IPS-11a (cell line): ENCODE data around the gene IGSF1.
"Not testable (repeated sequence)": the region's sequence is repeated elsewhere in the genome, so short reads cannot be mapped to it uniquely, and the experiment has no call there.

Experiments
- H3K4me3 ChIP-seq: one replicate; pipeline ENCODE4 v1.5.1; 2013; ENCODE audit warnings: low read depth, low read length, control low read depth

Gene IGSF1

DNA sequence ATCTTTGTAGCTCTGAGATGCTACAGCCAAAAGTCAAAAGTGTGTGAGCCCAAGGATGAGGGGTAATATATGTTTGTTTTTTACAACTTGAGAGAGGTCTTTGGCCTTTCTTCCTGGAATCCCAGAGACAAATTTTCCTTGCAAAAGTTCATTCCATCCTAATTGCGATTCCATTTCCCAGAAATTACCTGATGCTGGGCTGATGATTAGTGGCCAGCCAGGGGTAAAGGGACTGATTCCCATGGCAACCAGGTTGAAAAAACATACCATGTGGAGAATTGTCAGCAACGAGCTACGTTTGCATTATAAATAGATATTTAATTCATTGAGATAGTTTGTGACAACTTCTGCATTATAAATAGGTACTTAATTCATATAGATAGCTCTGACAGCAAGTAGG is 17.8 kb downstream of the IGSF1 start:
- H3K4me3 ChIP-seq, result no peak overlapping the region

- H3K4me3 ChIP-seq, result no peak overlapping the region
Measured at GRCh38 chrX:131270080-131270479, 19.0 kb downstream of the IGSF1 start.

GRCh38 chrX:131264665-131265064 is 24.4 kb downstream of the IGSF1 start:
- H3K4me3 ChIP-seq, result no peak overlapping the region

GRCh38 chrX:131264053-131264452 is 25.1 kb downstream of the IGSF1 start:
- H3K4me3 ChIP-seq, result no peak overlapping the region

- H3K4me3 ChIP-seq, result no peak overlapping the region
Measured at GRCh38 chrX:131262738-131263679, 26.1 kb downstream of the IGSF1 start.

GRCh38 chrX:131262200-131262599 is 26.9 kb downstream of the IGSF1 start:
- no peak overlapping the region for H3K4me3 ChIP-seq

DNA sequence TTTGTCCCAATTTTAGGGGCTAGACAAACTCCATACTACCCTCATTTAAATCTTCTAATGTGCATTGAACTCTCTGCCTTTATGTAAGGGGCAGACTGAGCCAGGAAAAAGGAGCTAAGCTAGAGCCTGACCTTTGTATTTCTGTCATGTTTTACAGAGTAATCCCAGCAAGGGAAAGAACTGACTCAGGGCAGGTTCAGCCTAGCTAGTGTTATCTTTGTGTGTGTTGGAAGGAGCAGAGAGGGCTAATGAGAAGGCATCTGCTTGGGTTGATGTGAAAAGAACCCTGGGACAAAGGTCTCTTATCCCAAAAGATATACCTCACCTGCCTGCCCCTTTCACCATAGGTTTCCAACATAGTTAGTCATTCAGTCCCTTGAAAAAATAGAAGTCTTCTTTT is 31.7 kb downstream of the IGSF1 start:
- no peak overlapping the region for H3K4me3 ChIP-seq

DNA sequence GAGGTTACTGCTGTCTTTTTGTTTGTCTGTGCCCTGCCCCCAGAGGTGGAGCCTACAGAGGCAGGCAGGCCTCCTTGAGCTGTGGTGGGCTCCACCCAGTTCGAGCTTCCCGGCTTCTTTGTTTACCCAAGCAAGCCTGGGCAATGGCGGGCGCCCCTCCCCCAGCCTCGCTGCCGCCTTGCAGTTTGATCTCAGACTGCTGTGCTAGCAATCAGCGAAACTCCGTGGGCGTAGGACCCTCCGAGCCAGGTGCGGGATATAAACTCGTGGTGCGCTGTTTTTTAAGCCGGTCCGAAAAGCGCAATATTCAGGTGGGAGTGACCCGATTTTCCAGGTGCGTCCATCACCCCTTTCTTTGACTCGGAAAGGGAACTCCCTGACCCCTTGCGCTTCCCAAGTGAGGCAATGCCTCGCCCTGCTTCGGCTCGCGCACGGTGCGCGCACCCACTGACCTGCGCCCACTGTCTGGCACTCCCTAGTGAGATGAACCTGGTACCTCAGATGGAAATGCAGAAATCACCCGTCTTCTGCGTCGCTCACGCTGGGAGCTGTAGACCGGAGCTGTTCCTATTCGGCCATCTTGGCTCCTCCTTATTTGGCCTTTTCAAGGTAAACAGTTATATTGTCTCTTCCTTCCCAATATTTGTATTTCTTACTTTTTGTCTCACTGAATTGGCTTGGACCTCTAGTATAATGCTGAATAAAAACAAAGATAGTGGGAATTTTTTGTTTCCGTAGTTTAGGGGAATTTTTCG is 37.9 kb downstream of the IGSF1 start:
- not testable (repeated sequence) for H3K4me3 ChIP-seq

GRCh38 chrX:131239057-131239456 is 50.0 kb downstream of the IGSF1 start:
- H3K4me3 ChIP-seq, result no peak overlapping the region

- no peak overlapping the region for H3K4me3 ChIP-seq
Measured at GRCh38 chrX:131237363-131237762, 51.7 kb downstream of the IGSF1 start.

GRCh38 chrX:131235768-131236545 is 53.1 kb downstream of the IGSF1 start:
- no peak overlapping the region for H3K4me3 ChIP-seq

DNA sequence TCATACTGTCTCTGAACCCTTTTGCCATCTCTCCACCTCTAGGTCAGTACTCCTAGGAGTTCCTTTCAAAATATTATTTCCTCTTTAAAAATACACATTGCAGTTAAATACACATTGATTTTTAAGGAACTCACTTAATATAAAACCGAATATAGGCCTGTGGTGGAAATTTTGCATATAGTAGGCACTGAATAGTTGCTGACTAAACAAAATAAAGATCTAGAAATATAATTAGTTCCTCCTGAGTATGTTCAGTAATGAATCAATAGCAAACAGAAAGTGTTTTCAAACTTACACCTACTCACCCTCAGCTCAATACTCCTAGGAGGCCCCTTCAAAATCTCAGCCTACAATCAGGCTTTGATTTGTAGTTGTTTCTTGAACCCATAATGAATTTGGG is 61.5 kb downstream of the IGSF1 start:
- H3K4me3 ChIP-seq, result no peak overlapping the region

DNA sequence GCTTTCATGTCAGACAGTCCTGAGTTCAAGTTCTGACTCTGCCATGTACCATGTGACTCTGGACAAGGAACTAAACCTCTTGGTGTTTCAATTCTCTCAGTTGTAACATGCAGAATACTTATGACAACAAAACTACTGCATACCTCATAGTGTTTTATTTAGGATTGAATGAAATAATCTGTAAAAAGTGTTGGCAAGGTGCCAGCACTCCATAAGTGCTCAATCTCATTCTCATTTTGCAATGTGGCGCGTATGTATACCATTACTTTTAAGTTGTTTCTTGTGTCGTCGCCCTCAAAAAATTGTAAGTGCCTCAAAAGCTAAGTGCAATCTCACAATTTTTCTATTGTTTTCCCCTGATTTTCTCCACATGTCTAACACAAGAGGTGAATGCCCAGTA is 62.5 kb downstream of the IGSF1 start:
- H3K4me3 ChIP-seq, result no peak overlapping the region

GRCh38 chrX:131225078-131225477 is 64.0 kb downstream of the IGSF1 start:
- H3K4me3 ChIP-seq, result no peak overlapping the region
